SK-N-SH treated with all-trans-retinoic acid at 6 μM for 48 hours (cell line): ENCODE measurements around the gene ST6GALNAC4.

Experiments
- ATAC-seq: fragments of 200-7000 bp; cut with Tn5 transposase; 3 replicates; pipeline ENCODE4 v1.9.1; 2020; ENCODE audit warnings: mild to moderate bottlenecking, moderate library complexity
- CSDC2 ChIP-seq: fragments of 250-450 bp; sonication (Bioruptor Pico); IDR thresholded peaks from 2 replicates; pipeline ENCODE4 v1.5.0; 2020; ENCODE audit warnings: mild to moderate bottlenecking, moderate library complexity
- CSRNP3 ChIP-seq: fragments of 250-450 bp; sonication (Bioruptor Pico); IDR thresholded peaks from 2 replicates; pipeline ENCODE4 v1.5.1; 2021; ENCODE audit warnings: mild to moderate bottlenecking, moderate library complexity
- ISL1 ChIP-seq: fragments of 250-450 bp; sonication (Bioruptor Pico); IDR thresholded peaks from 2 replicates; pipeline ENCODE4 v2.1.2; 2022; ENCODE audit warnings: mild to moderate bottlenecking, moderate library complexity
- TCF4 ChIP-seq: fragments of 250-450 bp; sonication (Bioruptor Pico); IDR thresholded peaks from 2 replicates; pipeline ENCODE4 v1.8.0; 2021; ENCODE audit warnings: mild to moderate bottlenecking, moderate library complexity, borderline replicate concordance
- TF ChIP-seq, protein P1 (sequence below): fragments of 250-450 bp; sonication (Bioruptor Pico); IDR thresholded peaks from 2 replicates; pipeline ENCODE4 v1.5.0; 2020; ENCODE audit warnings: mild to moderate bottlenecking, moderate library complexity

The ST6GALNAC4 gene

DNA sequence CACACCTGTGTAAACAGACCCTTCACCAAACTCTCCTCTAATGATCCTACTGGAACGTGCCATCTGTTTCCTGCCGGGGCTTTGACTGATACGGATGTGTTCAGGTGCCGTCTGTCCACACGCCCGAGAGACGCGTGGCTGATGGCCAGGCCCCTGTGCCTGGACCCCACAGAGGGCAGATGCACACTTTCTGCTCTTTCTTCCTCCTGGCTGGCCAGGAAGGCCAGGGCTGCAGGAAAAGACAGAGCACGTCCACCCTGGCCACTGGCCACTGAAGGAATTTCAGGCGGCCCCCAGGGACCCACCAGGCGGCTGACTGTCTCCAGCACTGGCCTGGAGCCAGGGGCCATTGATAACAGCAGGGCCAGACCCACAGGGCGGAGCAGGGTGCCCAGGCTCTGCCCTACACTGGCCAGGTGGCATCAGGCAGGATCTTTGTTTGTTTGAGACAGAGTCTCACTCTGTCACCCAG lies 58.8 kb downstream of the ST6GALNAC4 start:
- no peak for ATAC-seq
- TF ChIP-seq, protein P1, sequence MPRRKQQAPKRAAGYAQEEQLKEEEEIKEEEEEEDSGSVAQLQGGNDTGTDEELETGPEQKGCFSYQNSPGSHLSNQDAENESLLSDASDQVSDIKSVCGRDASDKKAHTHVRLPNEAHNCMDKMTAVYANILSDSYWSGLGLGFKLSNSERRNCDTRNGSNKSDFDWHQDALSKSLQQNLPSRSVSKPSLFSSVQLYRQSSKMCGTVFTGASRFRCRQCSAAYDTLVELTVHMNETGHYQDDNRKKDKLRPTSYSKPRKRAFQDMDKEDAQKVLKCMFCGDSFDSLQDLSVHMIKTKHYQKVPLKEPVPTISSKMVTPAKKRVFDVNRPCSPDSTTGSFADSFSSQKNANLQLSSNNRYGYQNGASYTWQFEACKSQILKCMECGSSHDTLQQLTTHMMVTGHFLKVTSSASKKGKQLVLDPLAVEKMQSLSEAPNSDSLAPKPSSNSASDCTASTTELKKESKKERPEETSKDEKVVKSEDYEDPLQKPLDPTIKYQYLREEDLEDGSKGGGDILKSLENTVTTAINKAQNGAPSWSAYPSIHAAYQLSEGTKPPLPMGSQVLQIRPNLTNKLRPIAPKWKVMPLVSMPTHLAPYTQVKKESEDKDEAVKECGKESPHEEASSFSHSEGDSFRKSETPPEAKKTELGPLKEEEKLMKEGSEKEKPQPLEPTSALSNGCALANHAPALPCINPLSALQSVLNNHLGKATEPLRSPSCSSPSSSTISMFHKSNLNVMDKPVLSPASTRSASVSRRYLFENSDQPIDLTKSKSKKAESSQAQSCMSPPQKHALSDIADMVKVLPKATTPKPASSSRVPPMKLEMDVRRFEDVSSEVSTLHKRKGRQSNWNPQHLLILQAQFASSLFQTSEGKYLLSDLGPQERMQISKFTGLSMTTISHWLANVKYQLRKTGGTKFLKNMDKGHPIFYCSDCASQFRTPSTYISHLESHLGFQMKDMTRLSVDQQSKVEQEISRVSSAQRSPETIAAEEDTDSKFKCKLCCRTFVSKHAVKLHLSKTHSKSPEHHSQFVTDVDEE (CRISPR knock-in tag) = 0 out of 2 replicates have a peak, but pooled peaks have one; percentile 20
- TF ChIP-seq CSDC2 (CRISPR knock-in tag) (no peak), ISL1 (CRISPR knock-in tag) (no peak), CSRNP3 (CRISPR knock-in tag) (no peak), TCF4 (CRISPR knock-in tag) (peak; percentile 77; the same call in 1 of the 2 replicates)
